Keratinocyte (primary cell): ENCODE data around the gene SLAMF1.

ENCODE experiments used
- CTCF ChIP-seq, 3 experiments: IDR thresholded peaks in 1 of 3; conservative IDR thresholded peaks in 1 of 3; optimal IDR thresholded peaks in 1 of 3; 2 replicates in 2 of 3; 3 replicates in 1 of 3; pipeline versions ENCODE3 to v1.5.1; 2011; ENCODE audit warnings: low read length in 3 of 3, mild to moderate bottlenecking in 3 of 3, moderate library complexity in 2 of 3, control low read depth in 1 of 3, inconsistent platforms in 1 of 3; ENCODE audit not compliant: insufficient read depth in 2 of 3; ENCODE audit errors: extremely low read depth in 1 of 3
- EZH2 ChIP-seq: IDR thresholded peaks from one replicate; pipeline ENCODE4 v1.6.1; 2012; ENCODE audit warnings: inconsistent platforms, mild to moderate bottlenecking, low read length, moderate library complexity

DNA sequence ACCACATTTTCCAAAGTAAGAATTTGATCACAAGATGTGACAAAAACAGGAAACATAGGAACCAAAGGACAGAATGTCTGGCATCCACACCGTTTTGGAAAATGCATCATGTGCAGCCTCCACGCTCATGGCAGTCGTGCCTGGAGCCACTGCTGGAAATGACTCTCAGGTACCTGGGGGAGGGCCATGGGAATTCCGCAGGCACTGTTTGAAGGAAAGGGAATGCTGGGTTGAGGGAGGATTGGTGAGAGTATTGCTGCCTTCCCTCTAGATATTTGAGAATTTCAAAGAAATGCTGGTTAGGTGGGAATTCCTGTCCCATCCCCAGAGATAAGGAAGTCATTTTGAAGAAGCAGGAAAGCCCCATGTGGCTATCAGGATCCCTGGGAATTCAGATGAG lies 10.8 kb downstream of the SLAMF1 start:
- no peak for TF ChIP-seq CTCF (optimal IDR thresholded peaks at IDR 0.05 in 1 of 3, IDR thresholded peaks at IDR 0.05 in 1 of 3, conservative IDR thresholded peaks at IDR 0.05 in 1 of 3; ENCODE audit: extremely low read depth in 1 of 3, insufficient read depth in 2 of 3, low read length in 3 of 3)
- TF ChIP-seq EZH2, result no peak
